SU-DHL-6 (cell line): ENCODE measurements around the gene LYVE1.

Experiments used
- EZH2phosphoT487 ChIP-seq: fragments of 200-600 bp; sonication (generic), shearing (Covaris generic); conservative IDR thresholded peaks from 2 replicates; pipeline ENCODE4 v1.6.1; 2018; ENCODE audit warnings: mild to moderate bottlenecking, antibody characterized with exemption, low read length, moderate library complexity, mixed read lengths
- TF ChIP-seq, protein P1 (sequence below): fragments of 200-600 bp; sonication (generic); IDR thresholded peaks from one replicate; pipeline ENCODE4 v1.5.1; 2017; ENCODE audit warnings: antibody characterized with exemption, mild to moderate bottlenecking, low read length, moderate library complexity; ENCODE audit not compliant: insufficient read depth, poor library complexity, severe bottlenecking

DNA sequence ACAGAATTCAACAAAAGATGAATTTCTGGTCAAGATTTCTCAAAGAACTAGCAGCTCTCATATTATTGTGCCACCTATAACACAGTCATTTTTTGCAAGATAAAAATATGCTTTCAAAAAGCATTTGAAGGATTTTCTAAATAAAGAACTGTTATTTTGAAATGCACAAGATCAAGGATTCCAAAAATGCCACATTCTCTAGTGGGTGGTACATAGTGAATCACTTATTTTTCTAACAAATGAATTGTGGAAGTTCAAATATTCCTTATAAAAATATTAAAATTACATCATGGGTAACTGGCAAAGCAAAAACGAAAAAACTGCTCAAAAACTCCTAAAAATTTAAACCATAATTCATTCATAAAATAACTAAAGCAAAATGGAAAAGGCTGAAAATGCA, 29.5 kb downstream of the LYVE1 start:
- TF ChIP-seq, protein P1, sequence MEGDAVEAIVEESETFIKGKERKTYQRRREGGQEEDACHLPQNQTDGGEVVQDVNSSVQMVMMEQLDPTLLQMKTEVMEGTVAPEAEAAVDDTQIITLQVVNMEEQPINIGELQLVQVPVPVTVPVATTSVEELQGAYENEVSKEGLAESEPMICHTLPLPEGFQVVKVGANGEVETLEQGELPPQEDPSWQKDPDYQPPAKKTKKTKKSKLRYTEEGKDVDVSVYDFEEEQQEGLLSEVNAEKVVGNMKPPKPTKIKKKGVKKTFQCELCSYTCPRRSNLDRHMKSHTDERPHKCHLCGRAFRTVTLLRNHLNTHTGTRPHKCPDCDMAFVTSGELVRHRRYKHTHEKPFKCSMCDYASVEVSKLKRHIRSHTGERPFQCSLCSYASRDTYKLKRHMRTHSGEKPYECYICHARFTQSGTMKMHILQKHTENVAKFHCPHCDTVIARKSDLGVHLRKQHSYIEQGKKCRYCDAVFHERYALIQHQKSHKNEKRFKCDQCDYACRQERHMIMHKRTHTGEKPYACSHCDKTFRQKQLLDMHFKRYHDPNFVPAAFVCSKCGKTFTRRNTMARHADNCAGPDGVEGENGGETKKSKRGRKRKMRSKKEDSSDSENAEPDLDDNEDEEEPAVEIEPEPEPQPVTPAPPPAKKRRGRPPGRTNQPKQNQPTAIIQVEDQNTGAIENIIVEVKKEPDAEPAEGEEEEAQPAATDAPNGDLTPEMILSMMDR: no peak
- no peak for TF ChIP-seq EZH2phosphoT487
